ENCODE measurements around the gene PDE3B.

GRCh38 chr11:14609902-14610301, 33.7 kb upstream of the PDE3B start:
- TF ChIP-seq POLR2A (IDR thresholded peaks at IDR 0.05) (no peak), CTCF (IDR thresholded peaks at IDR 0.05) (no peak)

Measured in breast epithelium (tissue), 3 donors.